ENCODE measurements around the gene ADAMTSL2. TPM values are rescaled to one million over a fixed set of nuclear protein-coding genes. Genes with fewer than 3 reads are reported as not detected.

Gene ADAMTSL2
- polyA plus RNA-seq, 1 of the 3 experiments (the other 2 are of a cell fraction), result 0.21 TPM

GRCh38 chr9:133571896-133572595, 37.5 kb downstream of the ADAMTSL2 start (continued):
- TF ChIP-seq, protein P1, sequence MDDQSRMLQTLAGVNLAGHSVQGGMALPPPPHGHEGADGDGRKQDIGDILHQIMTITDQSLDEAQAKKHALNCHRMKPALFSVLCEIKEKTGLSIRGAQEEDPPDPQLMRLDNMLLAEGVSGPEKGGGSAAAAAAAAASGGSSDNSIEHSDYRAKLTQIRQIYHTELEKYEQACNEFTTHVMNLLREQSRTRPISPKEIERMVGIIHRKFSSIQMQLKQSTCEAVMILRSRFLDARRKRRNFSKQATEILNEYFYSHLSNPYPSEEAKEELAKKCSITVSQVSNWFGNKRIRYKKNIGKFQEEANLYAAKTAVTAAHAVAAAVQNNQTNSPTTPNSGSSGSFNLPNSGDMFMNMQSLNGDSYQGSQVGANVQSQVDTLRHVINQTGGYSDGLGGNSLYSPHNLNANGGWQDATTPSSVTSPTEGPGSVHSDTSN (IDR thresholded peaks at IDR 0.05), result no peak
- TF ChIP-seq RAD21 (IDR thresholded peaks at IDR 0.05; ENCODE audit: low read length) (no peak), MAX (IDR thresholded peaks at IDR 0.05; ENCODE audit: low read depth) (no peak)

DNA sequence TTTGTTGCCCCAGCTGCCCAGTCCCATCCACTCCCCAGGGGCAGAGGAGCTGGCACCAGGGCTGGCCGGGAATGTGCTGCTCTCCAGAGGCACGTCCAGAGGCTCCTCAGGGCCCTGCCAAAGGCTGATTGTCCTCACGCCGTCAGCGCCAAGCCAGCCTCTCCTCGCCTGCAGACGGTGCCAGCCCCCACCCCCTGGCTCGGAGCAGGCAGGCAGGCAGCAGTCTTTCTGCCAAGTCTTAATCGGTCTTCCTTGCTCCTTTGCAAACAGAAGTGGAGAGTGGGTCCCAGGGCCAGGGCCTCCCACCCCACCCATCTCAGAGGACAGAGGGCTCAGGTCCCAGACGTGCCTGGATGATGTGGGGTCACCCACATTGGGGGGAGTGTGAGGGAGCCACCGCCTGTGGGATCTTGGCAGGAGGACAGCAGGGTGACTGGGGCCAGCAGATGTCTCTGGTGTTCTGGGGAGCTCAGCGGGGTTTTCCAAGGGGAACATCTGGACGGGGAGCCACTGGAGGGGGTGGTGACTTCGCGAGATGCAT, 38.4 kb downstream of the ADAMTSL2 start:
- Histone ChIP-seq H3F3A (replicated peaks; ENCODE audit: insufficient read depth) (no peaks in the 10 kb centered on the region), H3K4me3 (ENCODE audit: low read depth in 2 of 2, low read length in 1 of 2) (no peak overlapping the region), H3K27me3 (ENCODE audit: insufficient read depth) (no peaks in the 10 kb centered on the region), H3K9me3 (no peaks in the 10 kb centered on the region), H3K9ac (no peak overlapping the region), H3K36me3 (replicated peaks in 1 of 2; ENCODE audit: control insufficient read depth in 1 of 2, insufficient read depth in 2 of 2, low read length in 1 of 2) (no peaks in the 10 kb centered on the region), H3K9me2 (no peaks in the 10 kb centered on the region), H4K20me1 (ENCODE audit: insufficient read depth) (no peaks in the 10 kb centered on the region), H3K4me2 (no peak overlapping the region), H3K79me2 (ENCODE audit: insufficient read depth) (no peaks in the 10 kb centered on the region), H3K27ac (ENCODE audit: low read depth in 2 of 2, low read length in 1 of 2) (peak overlapping the region in 1 of 2 experiments; percentile 97; a peak in 2 of 4 replicates), H2AFZ (ENCODE audit: low read depth) (no peak overlapping the region), H3K4me1 (ENCODE audit: control insufficient read depth in 1 of 2, insufficient read depth in 2 of 2, low read depth in 1 of 2, low read length in 1 of 2) (peaks cover 0 to 81% of the 10 kb centered on the region in 2 experiments; a peak in 2 of 4 replicates)
- 5% methylated on average over 4 of the region's 15 CpGs for WGBS (ENCODE audit: low lambda C conversion rate)
- peak; percentile 86 for DNase-seq
- ChIA-PET CTCF (interaction anchor here (0.6 to 3.2 kb wide), 17 partner anchors 9 to 154 kb away, joined by 3 to 18 read pairs (median 3); partner anchors contain the start of genes ADAMTSL2, DBH and FAM163B), POLR2A (interaction anchor here (0.5 to 3.9 kb wide), 8 partner anchors 9 to 80 kb away, joined by 3 to 41 read pairs (median 6); partner anchors contain the start of genes ADAMTSL2 and DBH)
- TF ChIP-seq, protein P2, sequence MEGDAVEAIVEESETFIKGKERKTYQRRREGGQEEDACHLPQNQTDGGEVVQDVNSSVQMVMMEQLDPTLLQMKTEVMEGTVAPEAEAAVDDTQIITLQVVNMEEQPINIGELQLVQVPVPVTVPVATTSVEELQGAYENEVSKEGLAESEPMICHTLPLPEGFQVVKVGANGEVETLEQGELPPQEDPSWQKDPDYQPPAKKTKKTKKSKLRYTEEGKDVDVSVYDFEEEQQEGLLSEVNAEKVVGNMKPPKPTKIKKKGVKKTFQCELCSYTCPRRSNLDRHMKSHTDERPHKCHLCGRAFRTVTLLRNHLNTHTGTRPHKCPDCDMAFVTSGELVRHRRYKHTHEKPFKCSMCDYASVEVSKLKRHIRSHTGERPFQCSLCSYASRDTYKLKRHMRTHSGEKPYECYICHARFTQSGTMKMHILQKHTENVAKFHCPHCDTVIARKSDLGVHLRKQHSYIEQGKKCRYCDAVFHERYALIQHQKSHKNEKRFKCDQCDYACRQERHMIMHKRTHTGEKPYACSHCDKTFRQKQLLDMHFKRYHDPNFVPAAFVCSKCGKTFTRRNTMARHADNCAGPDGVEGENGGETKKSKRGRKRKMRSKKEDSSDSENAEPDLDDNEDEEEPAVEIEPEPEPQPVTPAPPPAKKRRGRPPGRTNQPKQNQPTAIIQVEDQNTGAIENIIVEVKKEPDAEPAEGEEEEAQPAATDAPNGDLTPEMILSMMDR (IDR thresholded peaks at IDR 0.05), result no peak
- peak; percentile 31; the same call in 1 of the 2 replicates for TF ChIP-seq GATA2 (CRISPR knock-in tag; IDR thresholded peaks at IDR 0.05)
- TF ChIP-seq RFX5 (IDR thresholded peaks at IDR 0.05; ENCODE audit: low read length), result no peak
- TF ChIP-seq NFIC (IDR thresholded peaks at IDR 0.05; ENCODE audit: borderline replicate concordance), result no peak
- no peak for TF ChIP-seq TEAD4 (IDR thresholded peaks at IDR 0.05; ENCODE audit: borderline replicate concordance, insufficient read depth)
- TF ChIP-seq RAD21 (IDR thresholded peaks at IDR 0.05; ENCODE audit: low read length), result peak; percentile 59
- peak; percentile 20; the same call in 1 of the 2 replicates for TF ChIP-seq SMC3 (IDR thresholded peaks at IDR 0.05; ENCODE audit: low read depth, low read length)
- 0 out of 2 replicates have a peak, but pooled peaks have one; percentile 29 for TF ChIP-seq MXI1 (IDR thresholded peaks at IDR 0.05; ENCODE audit: low read depth, low read length)
- TF ChIP-seq FOXM1 (IDR thresholded peaks at IDR 0.05; ENCODE audit: low read depth), result no peak

Data from SK-N-SH (cell line).